HG03565 (cell line): Measurements from ENCODE around the gene TLE3.

Experiments used
- ATAC-seq: cut with Tn5 transposase; IDR thresholded peaks from one replicate; pipeline ENCODE4 v1.9.1; 2021; ENCODE audit warnings: mild to moderate bottlenecking, moderate library complexity; ENCODE audit not compliant: unreplicated experiment

The TLE3 gene

DNA sequence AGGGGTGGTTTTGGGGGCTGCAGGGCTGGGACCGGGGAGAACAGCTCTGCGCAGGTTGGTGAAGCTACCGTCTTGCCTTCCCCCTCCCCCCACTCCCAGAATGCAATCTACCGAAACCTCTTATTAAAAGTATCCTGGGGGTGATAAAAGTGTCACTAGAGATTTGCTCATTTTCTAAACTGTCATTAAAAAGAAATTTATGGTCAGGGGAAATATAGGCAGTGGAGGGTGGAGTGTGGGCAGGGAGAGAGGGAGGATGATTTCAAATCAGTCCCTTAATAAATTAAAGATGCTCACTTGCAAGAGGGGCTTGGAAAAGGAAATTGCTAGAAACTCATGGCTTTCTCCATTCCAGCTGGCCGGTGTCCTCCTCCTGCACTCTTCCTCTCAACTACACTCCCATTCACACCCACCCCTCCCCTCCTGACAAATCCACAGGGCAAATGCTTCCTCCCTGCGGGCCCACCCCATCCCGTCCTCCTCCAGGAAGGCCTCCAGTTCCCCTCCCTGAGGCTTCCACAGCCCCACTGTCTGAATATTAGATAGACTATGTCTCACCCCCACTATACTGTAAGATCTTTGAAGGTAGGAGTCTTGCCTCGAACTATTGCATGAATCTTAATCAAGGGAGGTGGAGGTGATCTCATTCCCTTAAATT, 83.9 kb downstream of the TLE3 start:
- no peak for ATAC-seq

DNA sequence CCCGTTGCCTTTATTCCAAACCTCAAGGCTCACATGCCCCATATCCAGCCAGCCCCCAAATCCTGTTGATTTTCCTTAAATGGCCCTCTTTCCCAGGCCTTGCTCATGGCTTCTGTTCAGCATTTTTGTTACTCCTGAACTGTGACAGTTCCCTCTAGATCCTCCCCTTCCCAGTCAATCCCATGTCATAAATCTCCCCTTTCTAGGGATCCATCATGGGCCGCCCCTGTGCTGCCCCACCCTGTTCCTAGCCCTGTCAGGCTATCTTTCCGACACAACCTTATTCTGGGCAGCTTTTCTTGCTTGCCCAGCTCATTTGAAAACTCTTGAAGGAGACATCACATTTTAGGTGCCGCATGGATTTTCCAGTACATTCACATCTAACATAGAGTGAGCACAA, 84.8 kb downstream of the TLE3 start:
- no peak for ATAC-seq

GRCh38 chr15:70008697-70009290, 88.9 kb downstream of the TLE3 start:
- ATAC-seq = no peak

GRCh38 chr15:70006259-70007147, 91.2 kb downstream of the TLE3 start:
- ATAC-seq = no peak

- ATAC-seq = no peak
Observed at GRCh38 chr15:70004826-70005225, 92.9 kb downstream of the TLE3 start.

- no peak for ATAC-seq
Observed at GRCh38 chr15:70002897-70003296, 94.8 kb downstream of the TLE3 start.

DNA sequence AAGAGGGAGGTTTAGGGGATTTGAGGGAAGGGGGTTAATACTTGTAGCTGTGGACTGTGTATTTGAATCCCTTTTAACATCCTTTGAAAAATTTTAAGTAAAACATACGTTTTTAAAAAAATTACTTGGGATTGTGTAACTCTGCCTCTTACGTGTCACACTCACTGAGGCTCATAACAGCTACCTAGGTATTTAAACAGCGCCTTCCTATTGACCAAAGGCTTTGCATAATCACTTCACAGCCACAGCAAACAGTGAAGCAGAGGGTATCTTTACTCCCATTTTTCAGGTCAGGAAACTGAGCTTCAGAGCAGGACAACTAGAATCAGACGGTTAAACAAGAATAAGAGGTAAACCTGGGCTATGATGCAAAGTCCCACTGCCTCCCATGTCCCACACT, 95.9 kb downstream of the TLE3 start:
- no peak for ATAC-seq

DNA sequence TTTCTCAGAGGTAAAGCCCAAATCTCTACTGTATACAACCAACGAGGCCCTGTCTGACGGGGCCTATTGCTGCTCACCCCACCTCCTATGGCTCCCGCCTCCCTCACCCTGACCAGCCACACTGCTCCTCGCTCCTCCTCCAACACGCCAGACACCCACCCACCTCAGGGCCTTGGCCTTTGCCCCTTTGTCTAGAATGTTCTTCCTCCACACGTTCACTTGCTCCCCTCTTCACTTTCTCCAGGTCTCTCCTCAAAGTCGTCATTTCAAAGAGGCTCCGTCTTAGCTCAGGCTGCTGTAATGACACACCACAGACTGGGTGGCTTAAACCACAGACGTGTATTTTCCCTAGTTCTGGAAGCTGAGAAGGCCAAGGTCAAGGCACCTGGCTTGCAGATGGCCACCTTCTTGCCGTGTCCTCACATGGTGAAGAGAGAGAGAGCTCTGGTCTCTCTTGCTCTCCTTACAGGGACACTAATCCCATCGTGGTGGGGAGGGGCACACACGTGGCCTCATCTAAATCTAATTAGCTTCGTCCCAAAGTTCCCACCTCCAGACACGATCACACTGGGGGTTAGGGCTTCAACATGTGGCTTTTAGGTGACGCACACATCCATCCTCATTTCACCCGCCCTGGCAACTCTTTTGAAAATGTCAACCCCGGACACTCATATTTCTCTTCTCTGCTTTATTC, 98.2 kb downstream of the TLE3 start:
- no peak for ATAC-seq

DNA sequence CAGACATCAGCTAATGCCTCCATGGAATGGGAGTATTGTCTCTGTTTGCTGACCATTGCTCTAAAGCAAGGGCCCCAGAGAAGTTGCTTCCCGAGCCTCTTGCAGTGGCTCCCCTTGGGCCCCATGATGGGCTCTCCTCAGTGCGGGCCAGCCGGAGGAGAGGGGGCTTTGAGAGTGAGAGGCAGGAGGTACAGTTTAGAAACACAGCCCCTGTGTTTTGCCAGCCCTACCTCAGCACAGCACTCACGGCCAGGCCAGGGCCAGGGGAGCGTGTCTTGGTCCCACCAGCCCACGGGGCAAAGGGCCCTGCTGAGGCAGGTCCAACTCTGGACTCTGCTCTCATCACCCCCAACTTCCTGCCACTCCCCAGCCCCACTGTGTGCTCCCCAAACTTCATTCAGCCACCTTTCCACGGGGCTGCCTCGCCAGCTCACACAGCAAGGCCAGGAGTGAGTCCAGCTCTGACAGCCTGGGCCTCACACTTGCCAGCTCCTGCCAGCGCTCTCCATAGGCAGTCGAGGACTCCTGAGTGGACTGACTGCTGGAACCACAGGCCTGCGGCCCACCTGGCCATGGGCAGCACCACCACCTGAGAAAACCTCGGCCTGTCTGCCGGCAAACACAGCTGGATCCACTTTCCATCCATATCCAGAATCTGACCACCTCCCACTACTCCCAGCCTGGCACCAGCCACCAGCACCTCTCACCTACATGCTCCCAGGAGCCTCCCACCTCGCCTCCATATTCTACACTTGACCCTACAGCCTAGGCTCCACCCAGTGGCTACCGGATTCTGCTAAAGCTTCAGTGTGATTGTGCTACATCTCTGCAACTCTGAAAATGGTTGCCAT, 99.0 kb downstream of the TLE3 start:
- ATAC-seq = no peak

- no peak for ATAC-seq
Observed at GRCh38 chr15:69997813-69998212, 99.9 kb downstream of the TLE3 start.
